ENCODE measurements around the gene PAQR4.
A peak's percentile ranks its signal among the peaks of the same experiment; 100 is the strongest.
"Not testable (repeated sequence)": the region's sequence is repeated elsewhere in the genome, so short reads cannot be mapped to it uniquely, and the experiment has no call there.

Gene PAQR4

DNA sequence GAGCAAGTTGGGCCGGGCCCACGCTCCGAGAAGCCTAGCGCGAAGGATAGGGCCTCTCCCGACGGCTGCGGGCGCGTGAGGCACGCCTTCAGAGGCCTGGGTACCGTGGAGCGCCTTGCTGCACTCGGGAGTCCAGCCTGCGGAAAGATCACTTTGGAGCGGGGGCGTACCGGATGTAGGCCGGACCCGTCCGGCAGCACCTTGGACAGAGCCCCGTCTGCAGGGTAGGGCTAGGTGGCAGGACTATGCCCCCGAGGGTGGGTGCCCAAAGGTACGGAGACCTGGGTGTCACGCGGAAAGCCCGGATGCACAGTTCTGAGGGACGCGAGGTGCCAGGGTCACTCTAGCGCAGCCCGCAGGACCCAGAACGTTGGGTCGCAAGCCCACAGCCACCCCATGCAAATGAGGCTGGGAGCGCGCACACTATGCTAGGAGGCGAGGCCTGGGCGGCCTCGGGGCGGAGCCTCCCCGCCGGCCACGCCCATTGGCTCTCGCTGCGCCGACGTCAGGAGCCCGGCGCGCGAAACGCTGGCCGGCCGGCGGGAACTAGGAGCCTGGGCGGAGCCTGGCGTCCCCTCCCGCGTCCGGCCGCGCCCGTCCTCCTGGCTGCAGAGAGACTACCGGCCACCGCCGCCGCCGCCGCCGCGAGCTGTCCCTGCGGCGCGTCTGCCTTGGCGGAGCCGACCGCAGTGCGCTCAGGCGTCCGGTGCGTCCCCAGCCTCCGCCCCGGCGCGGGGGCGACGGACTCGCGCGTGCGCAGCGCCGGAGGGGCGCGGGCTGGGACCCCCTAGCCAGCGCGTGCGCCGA, at the start of gene PAQR4:
PAQR4 (plus strand) TSS at position 611 of the 807 bp plus-strand sequence. CDS start 327 bp downstream, outside the sequence.
- DNase-seq, result peak; percentile 95

DNA sequence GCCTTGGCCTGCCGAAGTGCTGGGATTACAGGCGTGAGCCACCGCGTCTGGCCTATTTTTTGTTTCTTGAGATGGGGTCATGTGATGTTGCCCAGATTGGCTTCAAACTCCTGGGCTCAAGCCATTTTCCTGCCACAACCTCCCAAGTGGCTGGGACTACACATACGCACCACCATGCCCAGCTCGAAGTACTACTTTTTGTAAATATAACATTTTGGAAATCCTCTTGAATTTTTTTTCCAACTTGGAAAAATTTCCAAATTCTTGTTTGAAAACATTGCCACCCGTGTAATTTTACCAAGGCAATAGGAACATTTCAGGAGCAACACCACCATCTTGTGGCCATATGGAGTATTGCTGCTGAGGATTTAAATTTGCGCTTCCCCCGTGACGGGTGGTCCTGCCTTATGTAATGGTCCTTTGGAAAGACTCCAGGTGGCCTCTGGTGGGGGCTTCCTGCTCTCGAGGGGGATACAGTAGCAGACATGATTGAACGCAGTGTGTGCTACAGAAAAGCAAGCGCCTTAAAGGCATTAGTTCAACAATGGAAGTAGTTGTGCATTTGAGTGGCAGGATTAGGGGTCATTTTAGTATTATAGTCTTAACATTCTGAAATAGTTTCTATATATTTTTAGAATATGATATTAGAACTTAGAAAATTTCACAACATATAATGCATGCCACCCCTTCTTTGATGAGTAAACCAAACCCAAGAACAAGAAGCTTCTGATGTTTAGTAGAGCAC, 49.5 kb upstream of the PAQR4 start:
- peak; percentile 54 for DNase-seq

DNA sequence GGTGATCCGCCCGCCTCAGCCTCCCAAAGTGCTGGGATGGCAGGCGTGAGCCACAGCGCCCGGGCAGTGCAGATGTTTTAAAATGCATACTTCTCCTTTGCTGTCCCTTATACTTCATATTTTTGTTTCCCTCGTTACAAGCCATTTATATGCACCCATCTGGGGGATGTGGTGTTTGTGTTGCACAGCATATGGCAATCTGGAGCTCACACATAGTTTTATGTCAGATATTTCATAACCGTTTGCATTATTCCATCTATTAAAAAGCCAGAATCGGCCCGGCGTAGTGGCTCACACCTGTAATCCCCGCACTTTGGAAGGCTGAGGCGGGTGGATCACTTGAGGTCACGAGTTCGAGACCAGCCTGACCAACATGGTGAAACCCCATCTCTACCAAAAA, 45.7 kb upstream of the PAQR4 start:
- DNase-seq, result no peak

DNA sequence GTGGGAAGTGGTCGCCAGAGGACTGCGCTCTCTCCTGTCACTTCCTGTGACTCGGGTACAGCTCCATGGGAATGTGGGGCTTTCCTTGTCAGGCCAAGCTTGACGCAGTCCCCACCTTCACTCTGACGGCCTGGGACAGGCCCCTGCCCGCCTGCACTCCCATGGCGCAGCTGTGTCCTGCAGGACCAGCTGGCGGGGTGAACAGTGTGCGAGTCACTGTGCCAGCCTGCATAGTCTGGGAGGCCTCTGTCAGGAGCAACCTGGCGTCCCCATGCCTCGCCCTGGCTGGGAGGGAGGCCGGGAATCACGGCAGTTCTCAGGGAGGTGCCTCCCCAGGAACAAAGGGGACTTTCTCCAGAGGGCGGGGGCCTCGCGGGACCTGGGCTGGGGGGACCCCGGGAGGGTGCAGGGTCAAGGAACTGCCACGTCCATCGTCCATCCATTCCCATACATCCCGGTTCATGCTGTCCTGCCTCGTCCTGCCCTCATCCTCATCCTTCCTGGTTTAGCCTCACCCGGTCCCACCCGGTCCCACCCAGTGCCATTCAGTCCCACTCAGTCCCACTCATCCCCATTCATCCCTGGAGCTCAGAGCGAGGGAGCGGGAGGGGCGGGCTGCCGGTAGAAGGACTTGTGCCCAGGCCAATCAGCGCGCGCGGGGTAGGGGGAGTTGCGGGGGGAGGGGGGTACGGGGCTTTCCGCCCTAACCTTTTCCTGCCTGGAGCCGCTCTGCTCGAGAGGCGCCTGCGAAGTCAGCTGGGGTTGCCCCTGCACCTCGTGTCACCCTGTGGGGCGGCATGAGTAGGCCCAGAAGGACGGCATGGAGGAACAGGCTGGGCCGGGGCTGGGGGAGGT, 44.0 kb upstream of the PAQR4 start:
- no peak for DNase-seq

DNA sequence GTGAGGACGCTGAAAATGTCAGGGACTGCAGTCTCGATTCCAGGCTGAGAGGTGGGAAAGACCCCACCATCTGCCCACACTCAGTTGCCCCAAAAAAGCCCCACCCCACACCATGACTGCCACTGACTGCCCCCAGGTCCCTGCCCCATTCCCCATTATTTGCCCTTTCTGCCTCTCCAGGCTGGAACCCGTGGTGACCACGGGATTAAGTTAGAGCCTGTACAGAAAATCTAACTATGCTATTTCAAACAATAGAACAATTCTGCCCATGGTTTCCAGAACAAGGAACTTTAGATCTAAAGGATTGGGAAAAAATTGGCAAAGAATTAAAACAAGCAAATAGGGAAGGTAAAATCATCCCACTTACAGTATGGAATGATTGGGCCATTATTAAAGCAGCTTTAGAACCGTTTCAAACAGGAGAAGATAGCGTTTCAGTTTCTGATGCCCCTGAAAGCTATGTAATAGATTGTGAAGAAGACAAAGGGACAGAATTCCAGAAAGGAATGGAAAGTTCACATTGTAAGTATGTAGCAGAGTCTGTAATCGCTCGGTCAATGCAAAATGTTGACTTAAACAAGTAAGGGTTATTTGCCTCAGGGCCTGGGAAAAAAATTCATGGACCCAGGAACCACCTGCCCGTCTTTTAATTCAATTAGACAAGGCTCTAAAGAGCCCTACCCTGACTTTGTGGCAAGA, 43.0 kb upstream of the PAQR4 start:
- no peak for DNase-seq

DNA sequence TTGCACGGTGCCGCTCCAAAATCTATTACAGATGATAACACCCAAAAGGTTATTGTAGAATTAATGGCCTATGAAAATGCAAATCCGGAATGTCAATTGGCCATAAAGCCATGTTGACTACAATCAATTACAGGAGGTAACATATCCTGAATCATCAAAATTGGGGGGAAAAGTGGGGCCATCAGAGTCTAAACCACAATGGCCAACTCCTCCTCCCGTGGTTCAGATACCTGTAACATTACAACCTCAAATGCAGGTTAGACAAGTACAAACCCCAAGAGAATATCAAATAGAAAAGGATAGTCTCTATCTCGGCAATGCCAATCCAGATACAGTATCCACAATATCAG, 42.5 kb upstream of the PAQR4 start:
- DNase-seq, result no peak

DNA sequence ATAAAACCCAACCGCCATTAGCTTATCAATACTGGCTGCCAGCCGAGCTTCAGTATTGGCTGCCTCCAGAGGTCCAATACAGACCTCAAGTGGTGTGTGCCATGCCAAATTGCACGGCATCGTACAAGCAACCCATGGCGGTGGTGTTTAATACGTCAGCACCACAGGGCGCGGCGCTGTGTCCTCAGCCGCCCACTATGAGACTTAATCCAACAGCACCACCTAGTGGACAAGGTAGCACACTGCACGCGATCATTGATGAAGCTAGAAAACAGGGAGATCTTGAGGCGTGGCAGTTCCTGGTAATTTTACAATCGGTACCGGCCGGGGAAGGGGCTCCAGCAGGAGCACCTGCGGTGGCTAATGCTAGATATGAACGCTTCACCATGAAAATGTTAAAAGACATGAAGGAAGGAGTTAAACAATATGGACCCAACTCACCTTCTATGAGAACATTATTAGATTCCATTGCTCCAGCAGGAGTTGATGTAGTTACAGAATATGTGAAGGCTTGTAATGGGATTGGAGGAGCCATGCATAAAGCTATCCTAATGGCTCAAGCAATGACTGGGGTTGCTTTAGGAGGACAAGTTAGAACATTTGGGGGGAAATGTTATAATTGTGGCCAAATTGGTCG, 42.0 kb upstream of the PAQR4 start:
- peak; percentile 87 for DNase-seq

DNA sequence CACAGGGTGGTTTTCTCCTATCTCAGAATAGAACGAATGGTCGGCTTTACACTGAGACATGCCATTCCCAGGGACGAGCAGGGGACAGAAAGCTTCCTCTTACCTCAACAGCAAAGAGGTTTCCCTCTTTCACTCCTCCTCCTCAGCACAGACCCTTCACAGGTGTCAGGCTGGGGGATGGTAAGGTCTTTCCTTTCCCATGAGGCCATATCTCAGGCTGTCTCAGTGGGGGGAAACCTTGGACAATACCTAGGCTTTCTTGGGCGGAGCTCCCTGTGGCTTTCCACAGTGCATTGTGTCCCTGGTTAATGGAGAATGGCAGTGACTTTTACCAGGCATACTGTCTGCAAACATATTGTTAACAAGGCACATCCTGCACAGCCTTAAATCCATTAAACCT, 41.0 kb upstream of the PAQR4 start:
- not testable (repeated sequence) for DNase-seq

DNA sequence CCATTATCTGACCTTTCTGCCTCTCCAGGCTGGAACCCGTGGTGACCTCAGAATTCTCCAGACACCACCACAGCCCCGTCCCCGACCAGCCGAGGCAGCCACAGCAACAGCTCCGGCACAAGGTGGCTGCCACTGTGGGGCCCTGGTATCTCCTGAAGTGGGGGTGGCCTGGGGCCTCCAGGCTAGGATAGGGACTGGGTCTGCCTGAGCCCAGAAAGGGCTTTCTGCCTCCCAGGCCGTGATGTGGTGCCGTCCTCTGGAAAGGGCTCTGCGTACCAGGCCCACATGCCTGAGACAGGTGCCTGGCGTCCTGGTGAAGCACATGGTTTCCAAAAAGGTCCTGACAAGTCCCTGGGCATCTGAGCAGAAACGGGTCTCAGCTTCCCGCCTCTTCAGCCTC, 40.4 kb upstream of the PAQR4 start:
- no peak for DNase-seq

DNA sequence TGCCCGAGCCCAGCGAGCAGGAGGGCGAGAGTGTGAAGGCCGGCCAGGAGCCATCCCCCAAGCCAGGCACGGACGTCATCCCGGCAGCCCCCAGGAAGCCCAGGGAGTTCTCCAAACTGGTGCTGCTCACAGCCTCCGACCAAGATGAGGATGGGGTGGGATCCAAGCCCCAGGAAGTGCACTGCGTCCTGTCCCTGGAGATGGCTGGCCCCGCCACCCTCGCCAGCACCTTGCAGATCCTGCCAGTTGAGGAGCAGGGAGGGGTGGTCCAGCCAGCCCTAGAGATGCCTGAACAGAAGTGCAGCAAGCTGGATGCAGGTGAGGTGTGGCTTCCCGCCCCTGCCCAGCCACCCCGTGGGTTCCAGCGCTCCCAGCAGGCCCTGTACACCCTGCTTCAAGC, 39.5 kb upstream of the PAQR4 start:
- DNase-seq, result no peak

DNA sequence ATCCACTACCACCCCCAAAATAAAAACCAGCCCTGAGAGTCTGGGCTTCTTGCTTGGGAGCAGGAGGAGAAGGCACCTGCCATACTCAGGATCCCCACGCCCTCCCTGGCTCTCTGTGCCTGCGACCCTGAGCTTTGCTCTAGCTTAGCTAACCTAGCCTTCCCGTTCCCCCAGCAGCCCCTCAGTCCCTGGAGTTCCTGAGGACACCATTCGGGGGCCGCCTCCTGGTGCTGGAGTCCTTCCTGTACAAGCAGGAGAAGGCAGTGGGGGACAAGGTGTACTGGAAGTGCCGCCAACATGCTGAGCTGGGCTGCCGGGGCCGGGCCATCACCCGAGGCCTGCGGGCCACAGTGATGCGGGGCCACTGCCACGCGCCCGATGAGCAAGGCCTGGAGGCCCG, 38.9 kb upstream of the PAQR4 start:
- DNase-seq, result no peak

DNA sequence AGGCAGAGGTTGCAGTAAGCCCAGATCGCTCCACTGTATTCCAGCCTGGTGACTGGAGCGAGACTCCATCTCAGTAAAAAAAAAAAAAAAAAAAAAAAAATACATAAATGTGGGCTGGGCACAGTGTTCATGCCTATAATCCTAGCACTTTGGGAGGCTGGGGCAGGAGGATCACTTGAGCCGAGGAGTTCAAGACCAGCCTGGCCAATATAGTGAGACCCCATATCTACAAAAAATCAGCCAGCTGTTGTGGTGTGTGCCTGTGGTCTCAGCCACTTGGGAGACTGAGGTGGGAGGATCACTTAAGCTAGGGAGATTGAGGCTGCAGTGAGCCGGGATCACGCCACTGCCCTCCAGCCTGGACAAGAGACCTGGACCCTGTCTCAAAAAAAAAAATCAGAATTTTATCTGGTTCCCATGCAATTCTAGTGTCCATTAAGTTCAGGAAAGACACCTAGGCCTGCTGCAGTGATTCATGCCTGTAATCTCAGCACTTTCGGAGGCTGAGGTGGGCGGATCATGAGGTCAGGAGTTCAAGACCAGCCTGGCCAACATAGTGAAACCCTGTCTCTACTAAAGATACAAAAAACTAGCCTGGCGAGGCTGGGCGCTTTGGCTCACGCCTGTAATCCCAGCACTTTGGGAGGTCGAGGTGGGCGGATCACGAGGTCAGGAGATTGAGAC, 37.8 kb upstream of the PAQR4 start:
- DNase-seq, result not testable (repeated sequence)

DNA sequence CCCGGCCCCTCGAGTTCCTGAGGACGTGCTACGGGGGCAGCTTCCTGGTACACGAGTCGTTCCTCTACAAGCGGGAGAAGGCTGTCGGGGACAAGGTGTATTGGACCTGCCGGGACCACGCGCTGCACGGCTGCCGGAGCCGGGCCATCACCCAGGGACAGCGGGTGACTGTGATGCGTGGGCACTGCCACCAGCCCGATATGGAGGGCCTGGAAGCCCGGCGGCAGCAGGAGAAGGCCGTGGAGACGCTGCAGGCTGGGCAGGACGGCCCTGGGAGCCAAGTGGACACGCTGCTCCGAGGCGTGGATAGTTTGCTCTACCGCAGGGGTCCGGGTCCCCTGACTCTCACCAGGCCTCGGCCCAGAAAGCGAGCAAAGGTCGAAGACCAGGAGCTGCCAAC, 36.0 kb upstream of the PAQR4 start:
- DNase-seq, result no peak

DNA sequence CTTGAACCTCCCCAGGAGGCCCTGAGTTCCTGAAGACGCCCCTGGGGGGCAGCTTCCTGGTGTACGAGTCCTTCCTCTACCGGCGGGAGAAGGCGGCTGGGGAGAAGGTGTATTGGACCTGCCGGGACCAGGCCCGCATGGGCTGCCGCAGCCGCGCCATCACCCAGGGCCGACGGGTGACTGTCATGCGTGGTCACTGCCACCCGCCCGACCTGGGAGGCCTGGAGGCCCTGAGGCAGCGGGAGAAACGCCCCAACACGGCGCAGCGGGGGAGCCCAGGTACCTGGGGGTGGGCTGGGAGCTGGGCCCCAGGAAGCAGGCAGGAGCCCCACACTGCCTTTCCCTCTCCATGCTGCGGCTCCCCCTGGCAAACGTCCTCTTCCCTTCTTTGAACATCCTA, 35.4 kb upstream of the PAQR4 start:
- no peak for DNase-seq

DNA sequence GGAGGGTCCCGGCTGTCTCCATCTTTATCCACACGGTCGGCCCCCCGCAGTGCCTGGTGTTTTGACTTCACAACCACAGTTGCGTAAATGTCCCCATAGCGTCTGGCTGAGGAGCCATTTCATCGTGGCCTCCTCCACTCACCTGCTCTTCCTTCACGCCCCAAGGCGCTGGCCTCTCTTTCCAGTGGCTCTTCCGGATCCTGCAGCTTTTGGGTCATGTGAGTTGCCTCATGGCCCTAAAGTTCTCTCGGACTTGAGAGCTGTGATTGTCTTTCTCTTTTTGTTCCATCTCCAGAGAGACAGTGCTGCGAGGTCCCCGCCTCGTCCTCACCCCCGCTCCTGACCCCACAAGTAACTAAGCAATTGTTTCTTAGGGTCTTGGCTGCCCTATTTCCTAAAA, 34.7 kb upstream of the PAQR4 start:
- peak; percentile 15 for DNase-seq

DNA sequence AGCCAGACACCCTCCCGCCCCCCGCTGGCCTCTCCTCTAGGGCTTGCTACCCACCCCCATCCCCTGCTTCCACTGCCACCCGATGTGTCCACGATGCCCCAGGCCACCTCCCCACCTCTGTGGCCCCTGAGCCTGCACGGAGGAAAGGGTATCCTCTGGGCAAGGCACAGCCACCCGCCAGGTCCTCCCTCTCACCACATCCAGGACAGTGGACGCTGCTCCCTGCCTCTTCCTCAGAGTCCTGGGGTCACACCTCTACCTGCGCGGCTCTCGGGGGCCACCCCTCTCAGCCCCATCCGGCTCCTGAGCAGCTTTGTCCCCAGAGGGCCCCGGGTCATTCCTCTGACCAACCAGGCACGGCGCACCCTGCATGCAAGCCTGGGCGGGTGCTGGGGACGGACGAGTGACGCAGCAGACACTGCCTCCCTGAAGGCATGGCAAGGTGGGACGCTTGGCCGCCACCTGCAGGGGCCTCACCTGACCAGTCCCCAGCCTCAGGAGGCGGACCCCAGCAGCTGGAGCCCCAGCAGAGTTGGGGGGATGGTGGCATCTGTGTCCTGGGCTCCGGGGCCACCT, 32.6 kb upstream of the PAQR4 start:
- no peak for DNase-seq

DNA sequence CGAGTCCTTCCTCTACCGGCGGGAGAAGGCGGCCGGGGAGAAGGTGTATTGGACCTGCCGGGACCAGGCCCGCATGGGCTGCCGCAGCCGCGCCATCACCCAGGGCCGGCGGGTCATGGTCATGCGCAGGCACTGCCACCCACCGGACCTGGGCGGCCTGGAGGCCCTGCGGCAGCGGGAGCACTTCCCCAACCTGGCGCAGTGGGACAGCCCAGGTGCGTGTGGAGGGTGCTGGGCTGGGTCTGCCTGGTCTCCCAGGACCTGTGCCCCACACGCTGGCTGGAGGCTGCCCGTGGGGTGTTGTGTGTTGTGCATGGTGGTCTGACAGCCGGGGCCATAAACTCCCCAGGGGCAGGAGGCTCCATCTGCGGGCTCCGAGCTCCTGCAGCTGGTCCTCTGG, 32.0 kb upstream of the PAQR4 start:
- DNase-seq, result no peak

DNA sequence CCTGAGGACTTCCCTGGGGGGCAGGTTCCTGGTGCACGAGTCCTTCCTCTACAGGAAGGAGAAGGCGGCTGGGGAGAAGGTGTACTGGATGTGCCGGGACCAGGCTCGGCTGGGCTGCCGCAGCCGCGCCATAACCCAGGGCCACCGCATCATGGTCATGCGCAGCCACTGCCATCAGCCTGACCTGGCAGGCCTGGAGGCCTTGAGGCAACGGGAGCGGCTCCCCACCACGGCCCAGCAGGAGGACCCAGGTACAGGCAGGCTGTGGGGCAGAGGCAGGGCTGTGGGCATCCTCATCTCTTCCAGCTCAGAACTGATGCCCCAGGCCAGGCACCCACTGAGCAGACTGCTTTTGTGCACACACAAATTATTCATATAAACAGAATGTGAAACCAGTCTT, 30.9 kb upstream of the PAQR4 start:
- DNase-seq, result no peak

DNA sequence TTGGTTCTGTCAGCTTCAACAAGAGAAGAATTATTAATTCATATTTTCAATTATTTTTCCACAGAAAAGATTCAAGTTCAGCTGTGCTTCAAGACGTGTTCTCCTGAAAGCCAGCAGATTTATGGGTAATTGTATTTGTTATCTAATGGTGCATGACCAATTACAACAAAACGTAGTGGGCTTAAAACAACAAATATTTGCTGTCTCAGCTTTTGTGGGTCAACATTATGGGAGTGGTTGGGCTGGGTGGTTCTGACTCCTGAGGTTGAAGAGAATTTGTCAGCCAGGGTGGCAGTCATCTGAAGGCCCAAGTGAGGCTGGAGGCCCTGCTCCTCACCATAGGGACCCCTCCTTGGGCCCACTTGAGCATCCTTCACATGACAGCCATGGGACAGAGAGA, 29.2 kb upstream of the PAQR4 start:
- no peak for DNase-seq

DNA sequence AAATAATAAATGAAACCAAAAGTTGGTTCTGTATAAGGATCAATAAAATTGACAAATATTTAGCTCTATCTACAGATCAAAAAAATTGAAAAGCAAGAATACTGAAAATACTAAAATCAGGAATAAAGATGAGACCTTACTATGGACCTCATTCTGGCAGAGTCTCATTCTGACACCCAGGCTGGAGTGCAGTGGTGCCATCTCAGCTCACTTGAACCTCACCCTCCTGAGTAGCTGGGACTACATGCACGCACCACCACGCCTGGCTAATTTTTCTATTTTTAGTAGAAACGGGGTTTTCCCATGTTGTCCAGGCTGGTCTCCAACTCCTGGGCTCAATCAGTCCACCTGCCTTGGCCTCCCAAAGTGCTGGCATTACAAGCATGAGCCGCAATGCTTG, 27.1 kb upstream of the PAQR4 start:
- no peak for DNase-seq

DNA sequence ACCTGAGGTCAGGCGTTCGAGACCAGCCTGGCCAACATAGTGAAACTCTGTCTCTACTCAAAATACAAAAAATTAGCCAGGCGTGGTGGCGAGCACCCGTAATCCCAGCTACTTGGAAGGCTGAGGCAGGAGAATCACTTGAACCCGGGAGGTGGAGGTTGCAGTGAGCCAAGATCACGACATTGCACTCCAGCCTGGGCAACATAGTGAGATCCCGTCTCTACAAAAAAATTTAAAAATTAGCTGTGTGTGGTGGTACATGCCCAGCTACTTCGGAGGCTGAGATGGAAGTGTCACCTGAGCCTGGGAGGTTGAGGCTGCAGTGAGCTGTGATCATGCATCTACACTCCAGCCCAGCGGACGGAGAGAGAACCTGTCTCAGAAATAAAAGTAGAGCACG, 25.4 kb upstream of the PAQR4 start:
- not testable (repeated sequence) for DNase-seq

Data from DMS53 (cell line).